GM12801 (cell line): ENCODE measurements around the gene IFI35.

ENCODE experiments used
- CTCF ChIP-seq: IDR thresholded peaks from one replicate; pipeline ENCODE4 v1.5.1; 2011; ENCODE audit warnings: control low read depth; ENCODE audit not compliant: insufficient read length; ENCODE audit errors: extremely low read depth

Gene IFI35

DNA sequence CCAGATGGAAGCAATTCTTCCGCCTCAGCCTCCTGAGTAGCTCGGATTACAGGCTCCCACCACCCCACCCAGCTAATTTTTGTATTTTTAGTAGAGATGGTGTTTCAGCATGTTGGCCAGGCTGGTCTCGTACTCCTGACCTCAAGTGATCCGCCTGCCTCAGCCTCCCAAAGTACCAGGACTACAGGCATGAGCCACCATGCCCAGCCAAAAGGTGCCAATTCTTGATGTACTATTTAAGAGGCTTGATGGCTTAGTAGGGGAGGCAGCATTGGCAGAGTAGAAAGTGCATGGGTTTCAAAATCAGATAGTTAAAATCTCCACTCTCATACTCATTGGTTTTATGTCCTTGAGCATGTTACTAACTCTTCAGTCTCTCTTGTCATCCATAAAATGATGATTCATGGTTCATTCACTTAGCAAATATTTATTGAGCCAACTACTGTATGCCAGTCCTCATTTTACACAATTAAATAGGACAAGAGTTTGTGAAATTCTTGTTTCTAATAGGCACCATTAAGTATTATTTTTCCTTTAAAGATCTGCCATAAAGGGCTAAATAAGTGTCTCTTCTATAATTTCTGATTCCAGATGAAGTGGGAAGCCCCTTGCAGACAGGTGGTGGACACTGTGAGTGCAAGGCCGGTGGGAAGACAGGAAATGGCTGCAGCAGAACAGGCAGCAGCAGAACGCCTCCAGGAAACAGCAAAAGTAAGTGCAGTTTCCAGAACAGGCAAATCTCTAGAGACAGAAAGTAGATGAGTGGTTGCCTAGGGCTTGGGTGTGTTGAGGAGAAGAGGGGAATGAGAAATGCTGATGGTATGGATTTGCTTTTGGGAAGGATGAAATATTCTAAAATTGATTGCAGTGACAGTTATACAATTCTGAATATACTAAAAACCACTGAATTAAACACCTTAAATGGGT lies 16.6 kb upstream of the IFI35 start:
- no peak for TF ChIP-seq CTCF

- TF ChIP-seq CTCF: no peak
These were observed 15.1 kb upstream of the IFI35 start for GRCh38 chr17:42991471-42991870.

DNA sequence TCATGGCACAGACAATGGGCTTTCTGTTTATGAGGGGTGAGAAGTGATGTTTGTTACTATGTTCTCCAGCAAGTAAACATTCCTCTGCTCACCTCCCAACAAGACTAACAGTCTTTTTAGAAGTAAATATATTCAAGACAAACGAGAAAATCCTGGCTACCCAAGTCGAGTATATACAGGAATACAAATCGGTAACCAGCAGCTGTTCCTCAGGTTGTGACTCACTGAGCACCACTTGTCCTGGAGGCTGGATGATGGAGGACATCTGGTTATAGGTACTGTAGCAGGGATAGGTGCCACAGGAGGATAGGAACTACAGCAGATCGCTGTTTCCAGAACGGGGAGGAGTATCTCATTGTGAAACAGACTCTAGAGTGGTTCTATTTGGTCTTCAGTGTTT lies 13.7 kb upstream of the IFI35 start:
- no peak for TF ChIP-seq CTCF

- no peak for TF ChIP-seq CTCF
These were observed 9.1 kb upstream of the IFI35 start for GRCh38 chr17:42997390-42997983.

- no peak for TF ChIP-seq CTCF
These were observed 8.3 kb upstream of the IFI35 start, which contains the start of gene RPL27 for GRCh38 chr17:42997984-42998938. RPL27 (plus strand) TSS chr17:42998419; CDS start chr17:42998751, 332 bp downstream.

- no peak for TF ChIP-seq CTCF
These were observed 7.5 kb upstream of the IFI35 start for GRCh38 chr17:42999003-42999525.
